Fibroblast of lung (primary cell): Measurements from ENCODE around the gene F8A1. TPM values are rescaled to one million over a fixed set of nuclear protein-coding genes. Genes with fewer than 3 reads are reported as not detected.
"Not testable (repeated sequence)": the region's sequence is repeated elsewhere in the genome, so short reads cannot be mapped to it uniquely, and the experiment has no call there.

Experiments used
- DNase-seq, 2 donors: peaks; one replicate each; pipeline versions ENCODE4 v3.0.0 to v3.0.0-alpha.2; 2010; ENCODE audit warnings: low read depth in 2 of 2
- H2AFZ ChIP-seq: 2 replicates; pipeline ENCODE4 v1.5.1; 2012; ENCODE audit warnings: low read length, control low read depth, inconsistent platforms
- H3K27ac ChIP-seq: 2 replicates; pipeline ENCODE4 v1.5.1; 2011; ENCODE audit warnings: low read length, control low read depth; ENCODE audit not compliant: insufficient read depth
- H3K27me3 ChIP-seq: 2 replicates; pipeline ENCODE4 v1.5.1; 2011; ENCODE audit warnings: mild to moderate bottlenecking, low read length; ENCODE audit not compliant: control insufficient read depth, insufficient read depth
- H3K36me3 ChIP-seq: 2 replicates; pipeline ENCODE4 v1.5.1; 2011; ENCODE audit warnings: low read length; ENCODE audit not compliant: control insufficient read depth, insufficient read depth
- H3K4me1 ChIP-seq: 2 replicates; pipeline ENCODE4 v1.5.1; 2011; ENCODE audit warnings: low read length; ENCODE audit not compliant: control insufficient read depth, insufficient read depth; ENCODE audit errors: extremely low read depth
- H3K4me2 ChIP-seq: 2 replicates; pipeline ENCODE4 v1.5.1; 2011; ENCODE audit warnings: low read length, control low read depth; ENCODE audit not compliant: insufficient read depth; ENCODE audit errors: extremely low read depth
- H3K4me3 ChIP-seq, 4 experiments: fragments of 200-600 bp in 1 of 4; sonication (generic) in 1 of 4; replicated peaks in 1 of 4; 2 replicates each; pipeline ENCODE4 v1.5.1; 2011 to 2016; ENCODE audit warnings: low read length in 4 of 4, low read depth in 3 of 4, mild to moderate bottlenecking in 3 of 4, control low read depth in 2 of 4, inconsistent platforms in 1 of 4, mixed read lengths in 1 of 4; ENCODE audit not compliant: insufficient read depth in 1 of 4; ENCODE audit errors: control extremely low read depth in 1 of 4
- H3K79me2 ChIP-seq: 2 replicates; pipeline ENCODE4 v1.5.1; 2012; ENCODE audit warnings: mild to moderate bottlenecking, low read length, inconsistent platforms; ENCODE audit not compliant: control insufficient read depth, insufficient read depth
- H3K9ac ChIP-seq: 2 replicates; pipeline ENCODE4 v1.5.1; 2011; ENCODE audit warnings: mild to moderate bottlenecking, low read length, control low read depth; ENCODE audit not compliant: insufficient read depth
- H3K9me3 ChIP-seq: 2 replicates; pipeline ENCODE4 v1.5.1; 2012; ENCODE audit warnings: low read depth, low read length; ENCODE audit not compliant: control insufficient read depth, insufficient read depth
- H4K20me1 ChIP-seq: 2 replicates; pipeline ENCODE4 v1.5.1; 2011; ENCODE audit warnings: low read length; ENCODE audit not compliant: control insufficient read depth, insufficient read depth; ENCODE audit errors: extremely low read depth
- EZH2 ChIP-seq: IDR thresholded peaks from 2 replicates; pipeline ENCODE4 v1.5.1; 2012; ENCODE audit warnings: low read length, control low read depth, mild to moderate bottlenecking; ENCODE audit errors: missing control alignments
- polyA plus RNA-seq, 2 donors: library from polyadenylated mRNA; depleted of rRNA in 1 of 2; stranded (reverse) in 1 of 2; unstranded in 1 of 2; fragments of >200 nt; gene quantifications; 2 replicates each; pipeline ENCODE4 v1.2.1, GENCODE V29; 2011 to 2012; ENCODE audit warnings: missing spikeins in 1 of 2
- total RNA-seq: library from RNA; depleted of rRNA; stranded (reverse); fragments of >200 nt; gene quantifications from 2 replicates; pipeline ENCODE4 v1.2.1, GENCODE V29; 2014
- TF ChIP-seq, protein P1 (sequence below), 2 donors: IDR thresholded peaks in 1 of 2; conservative IDR thresholded peaks in 1 of 2; 1 replicate in 1 of 2; 2 replicates in 1 of 2; pipeline ENCODE4 v1.5.1; 2011 to 2012; ENCODE audit warnings: low read length in 2 of 2, control low read depth in 1 of 2, inconsistent platforms in 1 of 2, low read depth in 1 of 2, mild to moderate bottlenecking in 1 of 2

Gene F8A1
- total and polyA plus RNA-seq, 2 donors (not counting 1 experiment from before 2014, with no cell fraction given) = 3.0 to 4.8 TPM

DNA sequence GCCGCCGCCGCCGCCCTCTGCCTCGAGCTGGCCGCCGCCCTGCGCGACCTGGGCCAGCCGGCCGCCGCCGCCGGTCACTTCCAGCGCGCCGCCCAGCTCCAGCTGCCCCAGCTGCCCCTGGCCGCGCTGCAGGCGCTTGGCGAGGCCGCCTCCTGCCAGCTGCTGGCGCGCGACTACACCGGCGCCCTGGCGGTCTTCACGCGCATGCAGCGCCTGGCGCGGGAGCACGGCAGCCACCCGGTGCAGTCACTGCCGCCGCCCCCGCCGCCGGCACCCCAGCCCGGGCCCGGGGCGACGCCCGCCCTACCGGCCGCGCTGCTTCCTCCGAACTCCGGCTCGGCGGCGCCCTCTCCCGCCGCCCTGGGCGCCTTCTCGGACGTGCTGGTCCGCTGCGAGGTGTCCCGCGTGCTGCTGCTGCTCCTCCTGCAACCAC is 650 bp downstream of the F8A1 start:
- not testable (repeated sequence) for H3K4me1 ChIP-seq, H3K36me3 ChIP-seq, H4K20me1 ChIP-seq, H3K27me3 ChIP-seq, H2AFZ ChIP-seq, DNase-seq, H3K4me2 ChIP-seq, H3K79me2 ChIP-seq, H3K9ac ChIP-seq, H3K4me3 ChIP-seq, H3K9me3 ChIP-seq, H3K27ac ChIP-seq

DNA sequence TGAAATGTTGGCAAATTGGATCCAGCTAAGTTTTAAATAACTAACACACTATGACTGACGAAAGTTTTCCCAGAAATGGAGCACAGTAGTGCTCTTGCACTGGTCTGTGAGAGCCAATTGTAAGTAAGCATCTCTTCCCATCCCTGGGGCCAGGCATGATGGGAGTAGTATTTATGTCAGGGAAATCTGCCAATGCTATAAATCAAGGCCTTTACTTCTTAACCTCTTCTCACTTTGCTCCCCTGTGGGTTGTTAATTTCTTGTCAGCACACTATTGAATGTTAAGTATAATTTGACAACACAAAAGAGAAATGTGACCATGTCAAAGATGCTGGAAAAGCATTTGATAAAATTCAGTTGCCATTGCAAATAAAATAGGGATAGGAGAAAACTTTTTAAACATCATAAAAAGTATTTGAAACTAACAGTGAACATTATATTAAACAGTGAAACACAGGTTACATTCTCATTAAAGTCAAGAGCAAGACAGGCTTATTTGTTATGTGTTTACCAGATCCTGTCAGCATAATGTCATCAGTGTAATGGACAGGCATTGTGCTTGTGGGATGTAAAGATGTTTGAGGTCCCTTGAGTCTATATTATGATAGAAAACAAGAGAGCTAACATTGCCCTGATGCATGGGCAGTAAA is 5.0 kb downstream of the F8A1 start:
- Histone ChIP-seq H3K9me3 (no peaks in the 10 kb centered on the region), H2AFZ (no peak overlapping the region), H3K4me2 (no peak overlapping the region), H3K36me3 (no peaks in the 10 kb centered on the region), H3K4me3 (no peak overlapping the region), H3K4me1 (no peaks in the 10 kb centered on the region), H3K9ac (no peak overlapping the region), H3K27me3 (no peaks in the 10 kb centered on the region), H4K20me1 (no peaks in the 10 kb centered on the region), H3K79me2 (no peaks in the 10 kb centered on the region), H3K27ac (no peak overlapping the region)
- DNase-seq = no peak
- no peak for TF ChIP-seq EZH2
- TF ChIP-seq, protein P1, sequence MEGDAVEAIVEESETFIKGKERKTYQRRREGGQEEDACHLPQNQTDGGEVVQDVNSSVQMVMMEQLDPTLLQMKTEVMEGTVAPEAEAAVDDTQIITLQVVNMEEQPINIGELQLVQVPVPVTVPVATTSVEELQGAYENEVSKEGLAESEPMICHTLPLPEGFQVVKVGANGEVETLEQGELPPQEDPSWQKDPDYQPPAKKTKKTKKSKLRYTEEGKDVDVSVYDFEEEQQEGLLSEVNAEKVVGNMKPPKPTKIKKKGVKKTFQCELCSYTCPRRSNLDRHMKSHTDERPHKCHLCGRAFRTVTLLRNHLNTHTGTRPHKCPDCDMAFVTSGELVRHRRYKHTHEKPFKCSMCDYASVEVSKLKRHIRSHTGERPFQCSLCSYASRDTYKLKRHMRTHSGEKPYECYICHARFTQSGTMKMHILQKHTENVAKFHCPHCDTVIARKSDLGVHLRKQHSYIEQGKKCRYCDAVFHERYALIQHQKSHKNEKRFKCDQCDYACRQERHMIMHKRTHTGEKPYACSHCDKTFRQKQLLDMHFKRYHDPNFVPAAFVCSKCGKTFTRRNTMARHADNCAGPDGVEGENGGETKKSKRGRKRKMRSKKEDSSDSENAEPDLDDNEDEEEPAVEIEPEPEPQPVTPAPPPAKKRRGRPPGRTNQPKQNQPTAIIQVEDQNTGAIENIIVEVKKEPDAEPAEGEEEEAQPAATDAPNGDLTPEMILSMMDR (conservative IDR thresholded peaks at IDR 0.05 in 1 of 2, IDR thresholded peaks at IDR 0.05 in 1 of 2; ENCODE audit: low read depth in 1 of 2, low read length in 2 of 2) = no peak

DNA sequence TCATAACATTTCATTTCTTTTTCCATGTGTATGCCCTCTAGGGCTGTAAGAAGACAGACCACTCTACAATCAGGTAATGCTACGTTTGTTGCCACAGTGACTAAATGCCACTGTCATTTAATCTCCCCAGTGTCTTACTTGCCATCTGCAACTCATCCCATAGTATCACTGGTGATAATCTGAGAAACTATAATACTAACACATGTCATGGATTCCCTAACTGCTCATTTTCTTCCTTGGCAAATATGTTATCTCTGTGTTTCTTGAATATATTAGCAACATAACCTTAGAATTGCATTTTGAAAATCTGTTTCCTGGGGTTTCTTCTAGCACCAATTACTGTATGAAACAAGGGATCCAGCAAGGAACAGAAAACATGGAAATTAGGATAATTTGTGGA is 6.1 kb downstream of the F8A1 start:
- Histone ChIP-seq H3K9ac (no peak overlapping the region), H3K4me1 (no peaks in the 10 kb centered on the region), H3K4me2 (no peak overlapping the region), H3K79me2 (no peaks in the 10 kb centered on the region), H2AFZ (no peak overlapping the region), H3K4me3 (no peak overlapping the region), H3K27me3 (no peaks in the 10 kb centered on the region), H3K27ac (no peak overlapping the region), H3K36me3 (no peaks in the 10 kb centered on the region), H3K9me3 (no peaks in the 10 kb centered on the region), H4K20me1 (no peaks in the 10 kb centered on the region)
- DNase-seq = no peak
- TF ChIP-seq, protein P1 (conservative IDR thresholded peaks at IDR 0.05 in 1 of 2, IDR thresholded peaks at IDR 0.05 in 1 of 2; ENCODE audit: low read depth in 1 of 2, low read length in 2 of 2) = no peak
- no peak for TF ChIP-seq EZH2
